ENCODE results near the gene ELOVL4. TPM values are rescaled to one million over a fixed set of nuclear protein-coding genes. Genes with fewer than 3 reads are reported as not detected.

ELOVL4 gene
- polyA plus RNA-seq, 3 donors = not detected

DNA sequence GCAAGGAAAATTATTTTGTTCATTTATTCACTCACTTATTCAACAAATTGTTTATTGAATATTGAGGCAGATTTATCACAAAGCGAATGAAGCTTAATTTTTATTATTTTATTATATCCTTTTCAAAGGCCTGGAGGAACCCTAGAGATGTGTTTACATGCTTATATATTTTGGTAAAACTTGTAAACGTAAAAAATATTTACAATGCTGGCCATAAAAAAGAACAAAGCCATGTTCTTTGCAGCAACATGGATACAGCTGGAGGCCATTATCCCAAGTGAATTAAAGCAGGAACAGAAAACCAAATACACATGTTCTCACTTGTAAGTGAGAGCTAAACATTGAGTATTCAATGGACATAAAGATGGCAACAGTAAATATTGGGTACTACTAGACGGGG is 58.8 kb downstream of the ELOVL4 start:
- Mint-ChIP-seq H3K4me3 (no peak overlapping the region), H3K9me3 (peaks cover 6 to 30% (median 21%) of the 10 kb centered on the region in 7 donors), H3K4me1 (no peaks in the 10 kb centered on the region), H3K27ac (no peak overlapping the region), H3K27me3 (ENCODE audit: low read depth in 3 of 3) (peaks cover 5 to 14% (median 7%) of the 10 kb centered on the region in 3 donors), H3K36me3 (no peaks in the 10 kb centered on the region)
- H3K79me2 ChIP-seq (ENCODE audit: insufficient read depth, low read length) = no peaks in the 10 kb centered on the region
- no peaks in the 10 kb centered on the region for H3K4me1 ChIP-seq (ENCODE audit: control insufficient read depth in 1 of 2, insufficient read depth in 2 of 2, low read length in 2 of 2)
- H2AFZ ChIP-seq (ENCODE audit: insufficient read depth, low read depth, low read length, poor library complexity, severe bottlenecking) = no peak overlapping the region
- intact Hi-C loops (cut with micrococcal nuclease) = no loop called here
- H3K9ac ChIP-seq (ENCODE audit: insufficient read depth, low read length, poor library complexity, severe bottlenecking) = no peak overlapping the region
- WGBS (ENCODE audit: insufficient coverage) = no CpG with 5 or more reads among the region's 3 CpGs
- H4K20me1 ChIP-seq (ENCODE audit: insufficient read depth, low read length) = no peaks in the 10 kb centered on the region
- DNase-seq = no peak
- H3K27me3 ChIP-seq (ENCODE audit: control insufficient read depth in 2 of 2, insufficient read depth in 2 of 2, low read length in 2 of 2) = peaks cover 0 to 2% of the 10 kb centered on the region in 2 donors
- H3K4me3 ChIP-seq (replicated peaks in 1 of 3; ENCODE audit: low read depth in 2 of 3, low read length in 3 of 3) = no peak overlapping the region
- H3K9me3 ChIP-seq (replicated peaks in 1 of 2; ENCODE audit: control insufficient read depth in 1 of 2, insufficient read depth in 1 of 2, low read length in 2 of 2) = peaks cover 4 to 7% of the 10 kb centered on the region in 2 donors
- TF ChIP-seq, protein P1, sequence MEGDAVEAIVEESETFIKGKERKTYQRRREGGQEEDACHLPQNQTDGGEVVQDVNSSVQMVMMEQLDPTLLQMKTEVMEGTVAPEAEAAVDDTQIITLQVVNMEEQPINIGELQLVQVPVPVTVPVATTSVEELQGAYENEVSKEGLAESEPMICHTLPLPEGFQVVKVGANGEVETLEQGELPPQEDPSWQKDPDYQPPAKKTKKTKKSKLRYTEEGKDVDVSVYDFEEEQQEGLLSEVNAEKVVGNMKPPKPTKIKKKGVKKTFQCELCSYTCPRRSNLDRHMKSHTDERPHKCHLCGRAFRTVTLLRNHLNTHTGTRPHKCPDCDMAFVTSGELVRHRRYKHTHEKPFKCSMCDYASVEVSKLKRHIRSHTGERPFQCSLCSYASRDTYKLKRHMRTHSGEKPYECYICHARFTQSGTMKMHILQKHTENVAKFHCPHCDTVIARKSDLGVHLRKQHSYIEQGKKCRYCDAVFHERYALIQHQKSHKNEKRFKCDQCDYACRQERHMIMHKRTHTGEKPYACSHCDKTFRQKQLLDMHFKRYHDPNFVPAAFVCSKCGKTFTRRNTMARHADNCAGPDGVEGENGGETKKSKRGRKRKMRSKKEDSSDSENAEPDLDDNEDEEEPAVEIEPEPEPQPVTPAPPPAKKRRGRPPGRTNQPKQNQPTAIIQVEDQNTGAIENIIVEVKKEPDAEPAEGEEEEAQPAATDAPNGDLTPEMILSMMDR (IDR thresholded peaks at IDR 0.05) = no peak
- no peaks in the 10 kb centered on the region for H3K36me3 ChIP-seq (replicated peaks in 1 of 2; ENCODE audit: control insufficient read depth in 1 of 2, insufficient read depth in 2 of 2, low read length in 2 of 2)
- no peak overlapping the region for H3K27ac ChIP-seq (ENCODE audit: low read depth in 1 of 2, low read length in 2 of 2)
- no peak overlapping the region for H3K4me2 ChIP-seq (replicated peaks; ENCODE audit: extremely low read depth, low read length, poor library complexity, severe bottlenecking)

- Histone ChIP-seq H3K27me3 (ENCODE audit: control insufficient read depth in 2 of 2, insufficient read depth in 2 of 2, low read length in 2 of 2) (no peaks in the 10 kb centered on the region), H3K4me1 (ENCODE audit: control insufficient read depth in 1 of 2, insufficient read depth in 2 of 2, low read length in 2 of 2) (peaks cover 29 to 32% of the 10 kb centered on the region in 2 donors), H4K20me1 (ENCODE audit: insufficient read depth, low read length) (no peaks in the 10 kb centered on the region), H3K4me3 (replicated peaks in 1 of 3; ENCODE audit: low read depth in 2 of 3, low read length in 3 of 3) (no peak overlapping the region), H3K27ac (ENCODE audit: low read depth in 1 of 2, low read length in 2 of 2) (no peak overlapping the region), H3K79me2 (ENCODE audit: insufficient read depth, low read length) (no peaks in the 10 kb centered on the region), H3K9me3 (replicated peaks in 1 of 2; ENCODE audit: control insufficient read depth in 1 of 2, insufficient read depth in 1 of 2, low read length in 2 of 2) (no peaks in the 10 kb centered on the region), H3K36me3 (replicated peaks in 1 of 2; ENCODE audit: control insufficient read depth in 1 of 2, insufficient read depth in 2 of 2, low read length in 2 of 2) (no peaks in the 10 kb centered on the region), H3K4me2 (replicated peaks; ENCODE audit: extremely low read depth, low read length, poor library complexity, severe bottlenecking) (no peak overlapping the region), H2AFZ (ENCODE audit: insufficient read depth, low read depth, low read length, poor library complexity, severe bottlenecking) (no peak overlapping the region), H3K9ac (ENCODE audit: insufficient read depth, low read length, poor library complexity, severe bottlenecking) (no peak overlapping the region)
- Mint-ChIP-seq H3K4me1 (peaks cover 37% of the 10 kb centered on the region), H3K27ac (no peak overlapping the region), H3K36me3 (no peaks in the 10 kb centered on the region), H3K9me3 (peaks cover 0 to 7% (median 0%) of the 10 kb centered on the region in 7 donors), H3K4me3 (no peak overlapping the region), H3K27me3 (ENCODE audit: low read depth in 3 of 3) (peaks cover 0 to 2% (median 0%) of the 10 kb centered on the region in 3 donors)
- 93% methylated on average over 4 of the region's 6 CpGs for WGBS (ENCODE audit: insufficient coverage)
- TF ChIP-seq, protein P1 (IDR thresholded peaks at IDR 0.05) = no peak
- intact Hi-C loops (cut with micrococcal nuclease) = no loop called here
- no peak for DNase-seq
Observed at GRCh38 chr6:79878142-79878748, 69.1 kb downstream of the ELOVL4 start.
